OCI-LY1 (cell line): ENCODE data around the gene ST3GAL3.

ENCODE experiments used
- CTCF ChIP-seq: fragments of 200-600 bp; sonication (generic), shearing (Covaris generic); IDR thresholded peaks from 2 replicates; pipeline ENCODE4 v1.5.1; 2017; ENCODE audit warnings: mild to moderate bottlenecking, antibody characterized with exemption, low read length, moderate library complexity, mixed read lengths
- EZH2 ChIP-seq: fragments of 200-600 bp; sonication (generic), shearing (Covaris generic); IDR thresholded peaks from 2 replicates; pipeline ENCODE4 v1.8.0; 2017; ENCODE audit warnings: borderline replicate concordance, mixed run types, mild to moderate bottlenecking, antibody characterized with exemption, low read length, moderate library complexity, mixed read lengths

- TF ChIP-seq CTCF (no peak), EZH2 (no peak)
These were observed 169.8 kb downstream of the ST3GAL3 start for GRCh38 chr1:43877101-43877500.
